ENCODE data around the gene SPAG17.

The SPAG17 gene

DNA sequence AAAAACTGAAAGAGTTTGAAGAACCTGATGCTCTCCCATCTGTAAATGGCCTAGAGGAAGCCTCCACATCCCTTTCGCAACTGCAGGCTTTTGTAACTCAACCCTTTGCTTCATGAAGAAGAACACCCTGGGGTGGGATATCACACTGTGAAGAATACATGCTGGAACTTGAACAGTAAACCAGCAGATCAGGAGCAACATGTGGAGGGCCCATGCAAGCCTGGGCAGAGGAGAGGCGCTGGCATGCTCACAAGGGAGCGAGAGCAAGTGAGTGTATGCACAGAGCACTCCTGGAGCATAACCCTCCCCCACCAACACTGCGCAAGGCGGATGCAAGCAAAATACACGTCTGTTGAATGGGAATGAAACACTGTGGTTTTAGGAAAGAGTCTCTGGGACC is 24.6 kb upstream of the SPAG17 start:
- no peak for TF ChIP-seq ZC3H10 (CRISPR knock-in tag; IDR thresholded peaks at IDR 0.05)
- TF ChIP-seq CSDC2 (CRISPR knock-in tag; IDR thresholded peaks at IDR 0.05): no peak
- no peak for TF ChIP-seq PPARA (CRISPR knock-in tag; IDR thresholded peaks at IDR 0.05; ENCODE audit: borderline replicate concordance)
- TF ChIP-seq, protein P1, sequence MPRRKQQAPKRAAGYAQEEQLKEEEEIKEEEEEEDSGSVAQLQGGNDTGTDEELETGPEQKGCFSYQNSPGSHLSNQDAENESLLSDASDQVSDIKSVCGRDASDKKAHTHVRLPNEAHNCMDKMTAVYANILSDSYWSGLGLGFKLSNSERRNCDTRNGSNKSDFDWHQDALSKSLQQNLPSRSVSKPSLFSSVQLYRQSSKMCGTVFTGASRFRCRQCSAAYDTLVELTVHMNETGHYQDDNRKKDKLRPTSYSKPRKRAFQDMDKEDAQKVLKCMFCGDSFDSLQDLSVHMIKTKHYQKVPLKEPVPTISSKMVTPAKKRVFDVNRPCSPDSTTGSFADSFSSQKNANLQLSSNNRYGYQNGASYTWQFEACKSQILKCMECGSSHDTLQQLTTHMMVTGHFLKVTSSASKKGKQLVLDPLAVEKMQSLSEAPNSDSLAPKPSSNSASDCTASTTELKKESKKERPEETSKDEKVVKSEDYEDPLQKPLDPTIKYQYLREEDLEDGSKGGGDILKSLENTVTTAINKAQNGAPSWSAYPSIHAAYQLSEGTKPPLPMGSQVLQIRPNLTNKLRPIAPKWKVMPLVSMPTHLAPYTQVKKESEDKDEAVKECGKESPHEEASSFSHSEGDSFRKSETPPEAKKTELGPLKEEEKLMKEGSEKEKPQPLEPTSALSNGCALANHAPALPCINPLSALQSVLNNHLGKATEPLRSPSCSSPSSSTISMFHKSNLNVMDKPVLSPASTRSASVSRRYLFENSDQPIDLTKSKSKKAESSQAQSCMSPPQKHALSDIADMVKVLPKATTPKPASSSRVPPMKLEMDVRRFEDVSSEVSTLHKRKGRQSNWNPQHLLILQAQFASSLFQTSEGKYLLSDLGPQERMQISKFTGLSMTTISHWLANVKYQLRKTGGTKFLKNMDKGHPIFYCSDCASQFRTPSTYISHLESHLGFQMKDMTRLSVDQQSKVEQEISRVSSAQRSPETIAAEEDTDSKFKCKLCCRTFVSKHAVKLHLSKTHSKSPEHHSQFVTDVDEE (CRISPR knock-in tag; IDR thresholded peaks at IDR 0.05): no peak
- TF ChIP-seq ZNF8 (CRISPR knock-in tag; IDR thresholded peaks at IDR 0.05): no peak
- TF ChIP-seq ESRRG (CRISPR knock-in tag; IDR thresholded peaks at IDR 0.05): no peak
- TF ChIP-seq ZNF70 (CRISPR knock-in tag; IDR thresholded peaks at IDR 0.05): no peak
- TF ChIP-seq ISL1 (CRISPR knock-in tag; IDR thresholded peaks at IDR 0.05): no peak
- no peak for TF ChIP-seq RARB (CRISPR knock-in tag; IDR thresholded peaks at IDR 0.05)
- no peak for TF ChIP-seq BACH2 (CRISPR knock-in tag; IDR thresholded peaks at IDR 0.05; ENCODE audit: borderline replicate concordance)
- TF ChIP-seq ZNF565 (CRISPR knock-in tag; conservative IDR thresholded peaks at IDR 0.05; ENCODE audit: low read depth): no peak
- TF ChIP-seq, protein P2, sequence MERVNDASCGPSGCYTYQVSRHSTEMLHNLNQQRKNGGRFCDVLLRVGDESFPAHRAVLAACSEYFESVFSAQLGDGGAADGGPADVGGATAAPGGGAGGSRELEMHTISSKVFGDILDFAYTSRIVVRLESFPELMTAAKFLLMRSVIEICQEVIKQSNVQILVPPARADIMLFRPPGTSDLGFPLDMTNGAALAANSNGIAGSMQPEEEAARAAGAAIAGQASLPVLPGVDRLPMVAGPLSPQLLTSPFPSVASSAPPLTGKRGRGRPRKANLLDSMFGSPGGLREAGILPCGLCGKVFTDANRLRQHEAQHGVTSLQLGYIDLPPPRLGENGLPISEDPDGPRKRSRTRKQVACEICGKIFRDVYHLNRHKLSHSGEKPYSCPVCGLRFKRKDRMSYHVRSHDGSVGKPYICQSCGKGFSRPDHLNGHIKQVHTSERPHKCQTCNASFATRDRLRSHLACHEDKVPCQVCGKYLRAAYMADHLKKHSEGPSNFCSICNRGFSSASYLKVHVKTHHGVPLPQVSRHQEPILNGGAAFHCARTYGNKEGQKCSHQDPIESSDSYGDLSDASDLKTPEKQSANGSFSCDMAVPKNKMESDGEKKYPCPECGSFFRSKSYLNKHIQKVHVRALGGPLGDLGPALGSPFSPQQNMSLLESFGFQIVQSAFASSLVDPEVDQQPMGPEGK (CRISPR knock-in tag; IDR thresholded peaks at IDR 0.05; ENCODE audit: borderline replicate concordance): no peak
- TF ChIP-seq ARNTL (CRISPR knock-in tag; IDR thresholded peaks at IDR 0.05; ENCODE audit: borderline replicate concordance, low read depth): no peak
- no peak for TF ChIP-seq SNAI2 (CRISPR knock-in tag; IDR thresholded peaks at IDR 0.05)
- TF ChIP-seq TOX (CRISPR knock-in tag; IDR thresholded peaks at IDR 0.05; ENCODE audit: borderline replicate concordance): no peak
- no peak for TF ChIP-seq ZFP3 (CRISPR knock-in tag; IDR thresholded peaks at IDR 0.05)
- TF ChIP-seq GLIS3 (CRISPR knock-in tag; IDR thresholded peaks at IDR 0.05): no peak
- TF ChIP-seq, protein P3, sequence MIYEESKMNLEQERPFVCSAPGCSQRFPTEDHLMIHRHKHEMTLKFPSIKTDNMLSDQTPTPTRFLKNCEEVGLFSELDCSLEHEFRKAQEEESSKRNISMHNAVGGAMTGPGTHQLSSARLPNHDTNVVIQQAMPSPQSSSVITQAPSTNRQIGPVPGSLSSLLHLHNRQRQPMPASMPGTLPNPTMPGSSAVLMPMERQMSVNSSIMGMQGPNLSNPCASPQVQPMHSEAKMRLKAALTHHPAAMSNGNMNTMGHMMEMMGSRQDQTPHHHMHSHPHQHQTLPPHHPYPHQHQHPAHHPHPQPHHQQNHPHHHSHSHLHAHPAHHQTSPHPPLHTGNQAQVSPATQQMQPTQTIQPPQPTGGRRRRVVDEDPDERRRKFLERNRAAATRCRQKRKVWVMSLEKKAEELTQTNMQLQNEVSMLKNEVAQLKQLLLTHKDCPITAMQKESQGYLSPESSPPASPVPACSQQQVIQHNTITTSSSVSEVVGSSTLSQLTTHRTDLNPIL (CRISPR knock-in tag; IDR thresholded peaks at IDR 0.05; ENCODE audit: low read depth): no peak
- TF ChIP-seq, protein P4, sequence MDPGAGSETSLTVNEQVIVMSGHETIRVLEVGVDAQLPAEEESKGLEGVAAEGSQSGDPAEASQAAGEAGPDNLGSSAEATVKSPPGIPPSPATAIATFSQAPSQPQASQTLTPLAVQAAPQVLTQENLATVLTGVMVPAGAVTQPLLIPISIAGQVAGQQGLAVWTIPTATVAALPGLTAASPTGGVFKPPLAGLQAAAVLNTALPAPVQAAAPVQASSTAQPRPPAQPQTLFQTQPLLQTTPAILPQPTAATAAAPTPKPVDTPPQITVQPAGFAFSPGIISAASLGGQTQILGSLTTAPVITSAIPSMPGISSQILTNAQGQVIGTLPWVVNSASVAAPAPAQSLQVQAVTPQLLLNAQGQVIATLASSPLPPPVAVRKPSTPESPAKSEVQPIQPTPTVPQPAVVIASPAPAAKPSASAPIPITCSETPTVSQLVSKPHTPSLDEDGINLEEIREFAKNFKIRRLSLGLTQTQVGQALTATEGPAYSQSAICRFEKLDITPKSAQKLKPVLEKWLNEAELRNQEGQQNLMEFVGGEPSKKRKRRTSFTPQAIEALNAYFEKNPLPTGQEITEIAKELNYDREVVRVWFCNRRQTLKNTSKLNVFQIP (CRISPR knock-in tag; IDR thresholded peaks at IDR 0.05; ENCODE audit: borderline replicate concordance, low read depth): no peak
- ATAC-seq: no peak

DNA sequence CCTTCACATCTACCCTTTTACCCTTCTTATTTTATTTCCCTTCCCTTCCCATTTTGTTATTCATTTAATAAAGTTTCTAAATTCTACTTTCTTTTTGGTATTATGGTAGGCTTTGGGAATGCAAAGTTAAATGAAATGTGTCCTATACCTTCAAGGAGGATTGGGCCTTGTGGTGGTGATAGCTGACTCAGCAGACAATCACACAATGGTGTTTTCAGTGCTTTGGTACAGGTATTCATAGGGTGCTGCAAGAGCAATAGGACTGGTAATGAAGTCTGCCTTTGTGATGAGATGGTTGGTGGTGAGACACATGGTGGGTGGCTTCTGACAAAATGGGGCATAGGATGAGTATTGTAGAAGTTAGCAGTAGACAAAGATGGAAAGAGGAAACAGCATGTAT is 21.9 kb upstream of the SPAG17 start:
- ATAC-seq: no peak
- TF ChIP-seq ARNTL (CRISPR knock-in tag; IDR thresholded peaks at IDR 0.05; ENCODE audit: borderline replicate concordance, low read depth) (no peak), GLIS3 (CRISPR knock-in tag; IDR thresholded peaks at IDR 0.05) (no peak), ZNF565 (CRISPR knock-in tag; conservative IDR thresholded peaks at IDR 0.05; ENCODE audit: low read depth) (no peak), ESRRG (CRISPR knock-in tag; IDR thresholded peaks at IDR 0.05) (no peak), TOX (CRISPR knock-in tag; IDR thresholded peaks at IDR 0.05; ENCODE audit: borderline replicate concordance) (no peak), RARB (CRISPR knock-in tag; IDR thresholded peaks at IDR 0.05) (no peak), OSR1 (CRISPR knock-in tag; IDR thresholded peaks at IDR 0.05) (no peak), BACH2 (CRISPR knock-in tag; IDR thresholded peaks at IDR 0.05; ENCODE audit: borderline replicate concordance) (no peak), SNAI2 (CRISPR knock-in tag; IDR thresholded peaks at IDR 0.05) (no peak), PPARA (CRISPR knock-in tag; IDR thresholded peaks at IDR 0.05; ENCODE audit: borderline replicate concordance) (no peak), ZNF70 (CRISPR knock-in tag; IDR thresholded peaks at IDR 0.05) (no peak), ZC3H10 (CRISPR knock-in tag; IDR thresholded peaks at IDR 0.05) (no peak), ZFP3 (CRISPR knock-in tag; IDR thresholded peaks at IDR 0.05) (no peak)
- TF ChIP-seq, protein P5, sequence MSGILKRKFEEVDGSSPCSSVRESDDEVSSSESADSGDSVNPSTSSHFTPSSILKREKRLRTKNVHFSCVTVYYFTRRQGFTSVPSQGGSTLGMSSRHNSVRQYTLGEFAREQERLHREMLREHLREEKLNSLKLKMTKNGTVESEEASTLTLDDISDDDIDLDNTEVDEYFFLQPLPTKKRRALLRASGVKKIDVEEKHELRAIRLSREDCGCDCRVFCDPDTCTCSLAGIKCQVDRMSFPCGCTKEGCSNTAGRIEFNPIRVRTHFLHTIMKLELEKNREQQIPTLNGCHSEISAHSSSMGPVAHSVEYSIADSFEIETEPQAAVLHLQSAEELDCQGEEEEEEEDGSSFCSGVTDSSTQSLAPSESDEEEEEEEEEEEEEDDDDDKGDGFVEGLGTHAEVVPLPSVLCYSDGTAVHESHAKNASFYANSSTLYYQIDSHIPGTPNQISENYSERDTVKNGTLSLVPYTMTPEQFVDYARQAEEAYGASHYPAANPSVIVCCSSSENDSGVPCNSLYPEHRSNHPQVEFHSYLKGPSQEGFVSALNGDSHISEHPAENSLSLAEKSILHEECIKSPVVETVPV (CRISPR knock-in tag; IDR thresholded peaks at IDR 0.05): no peak
- TF ChIP-seq, protein P2 (CRISPR knock-in tag; IDR thresholded peaks at IDR 0.05; ENCODE audit: borderline replicate concordance): no peak
- TF ChIP-seq, protein P4 (CRISPR knock-in tag; IDR thresholded peaks at IDR 0.05; ENCODE audit: borderline replicate concordance, low read depth): no peak
- TF ChIP-seq, protein P1 (CRISPR knock-in tag; IDR thresholded peaks at IDR 0.05): no peak

Measured in SK-N-SH treated with all-trans-retinoic acid at 6 μM for 48 hours (cell line).